ENCODE results near the gene PLD4.

DNA sequence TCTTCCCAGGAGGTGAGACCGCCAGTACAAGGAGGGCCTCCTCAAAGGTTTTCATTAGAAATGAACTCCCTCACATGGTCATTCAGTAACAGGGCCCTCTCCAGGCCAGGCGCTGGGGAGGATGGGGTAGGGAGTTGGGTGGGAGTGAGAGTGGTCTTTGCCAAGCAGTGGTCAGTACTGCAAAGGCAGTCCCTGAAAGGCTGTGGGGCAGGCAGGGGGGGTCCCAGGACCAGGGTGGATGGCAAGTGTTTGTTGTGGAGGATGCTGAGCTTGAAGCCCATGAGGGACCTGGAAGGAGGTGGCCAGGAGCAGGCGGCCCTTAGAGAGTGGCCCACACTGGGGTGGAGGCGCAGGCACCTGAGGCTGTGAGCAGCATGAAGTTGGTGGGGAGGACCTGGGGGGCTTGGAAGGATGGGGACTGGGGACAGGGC is 33.5 kb upstream of the PLD4 start:
- TF ChIP-seq EZH2 (IDR thresholded peaks at IDR 0.05; ENCODE audit: borderline replicate concordance): no peak
- TF ChIP-seq, protein P1, sequence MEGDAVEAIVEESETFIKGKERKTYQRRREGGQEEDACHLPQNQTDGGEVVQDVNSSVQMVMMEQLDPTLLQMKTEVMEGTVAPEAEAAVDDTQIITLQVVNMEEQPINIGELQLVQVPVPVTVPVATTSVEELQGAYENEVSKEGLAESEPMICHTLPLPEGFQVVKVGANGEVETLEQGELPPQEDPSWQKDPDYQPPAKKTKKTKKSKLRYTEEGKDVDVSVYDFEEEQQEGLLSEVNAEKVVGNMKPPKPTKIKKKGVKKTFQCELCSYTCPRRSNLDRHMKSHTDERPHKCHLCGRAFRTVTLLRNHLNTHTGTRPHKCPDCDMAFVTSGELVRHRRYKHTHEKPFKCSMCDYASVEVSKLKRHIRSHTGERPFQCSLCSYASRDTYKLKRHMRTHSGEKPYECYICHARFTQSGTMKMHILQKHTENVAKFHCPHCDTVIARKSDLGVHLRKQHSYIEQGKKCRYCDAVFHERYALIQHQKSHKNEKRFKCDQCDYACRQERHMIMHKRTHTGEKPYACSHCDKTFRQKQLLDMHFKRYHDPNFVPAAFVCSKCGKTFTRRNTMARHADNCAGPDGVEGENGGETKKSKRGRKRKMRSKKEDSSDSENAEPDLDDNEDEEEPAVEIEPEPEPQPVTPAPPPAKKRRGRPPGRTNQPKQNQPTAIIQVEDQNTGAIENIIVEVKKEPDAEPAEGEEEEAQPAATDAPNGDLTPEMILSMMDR (IDR thresholded peaks at IDR 0.05; ENCODE audit: poor library complexity): no peak
